Loucy (cell line): ENCODE measurements around the gene SMC4.

Experiments used
- EZH2phosphoT487 ChIP-seq: fragments of 200-600 bp; IDR thresholded peaks from 2 replicates; pipeline ENCODE4 v1.6.1; 2018; ENCODE audit warnings: antibody characterized with exemption, mild to moderate bottlenecking, moderate library complexity, borderline replicate concordance
- TF ChIP-seq, protein P1 (sequence below): fragments of 200-600 bp; sonication (generic); conservative IDR thresholded peaks from 2 replicates; pipeline ENCODE4 v1.5.1; 2014; ENCODE audit warnings: mild to moderate bottlenecking, antibody characterized with exemption, low read length

DNA sequence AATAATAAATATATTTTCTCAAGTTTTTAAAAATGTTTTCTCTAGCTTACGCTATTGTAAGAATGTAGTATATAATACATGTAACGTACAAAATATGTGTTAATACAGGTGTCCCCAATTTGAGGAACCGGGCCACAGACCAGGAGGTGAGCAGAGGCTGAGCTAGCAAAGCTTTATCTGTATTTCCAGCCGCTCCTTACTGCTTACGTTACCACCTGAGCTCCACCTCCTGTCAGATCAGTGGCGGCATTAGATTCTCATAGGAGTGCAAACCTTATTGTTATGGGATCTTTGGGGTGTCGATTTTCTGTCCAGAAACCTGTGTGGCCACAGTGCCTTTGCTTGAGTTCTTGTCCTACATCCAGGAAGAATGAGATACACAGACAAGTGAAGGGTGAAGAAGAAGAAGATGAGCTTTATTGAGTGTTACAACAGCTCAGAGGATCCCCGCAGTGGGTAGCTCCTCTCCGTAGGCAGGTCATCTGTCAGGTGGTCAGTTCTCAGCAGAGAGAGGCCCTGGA, 60.1 kb downstream of the SMC4 start:
- TF ChIP-seq, protein P1, sequence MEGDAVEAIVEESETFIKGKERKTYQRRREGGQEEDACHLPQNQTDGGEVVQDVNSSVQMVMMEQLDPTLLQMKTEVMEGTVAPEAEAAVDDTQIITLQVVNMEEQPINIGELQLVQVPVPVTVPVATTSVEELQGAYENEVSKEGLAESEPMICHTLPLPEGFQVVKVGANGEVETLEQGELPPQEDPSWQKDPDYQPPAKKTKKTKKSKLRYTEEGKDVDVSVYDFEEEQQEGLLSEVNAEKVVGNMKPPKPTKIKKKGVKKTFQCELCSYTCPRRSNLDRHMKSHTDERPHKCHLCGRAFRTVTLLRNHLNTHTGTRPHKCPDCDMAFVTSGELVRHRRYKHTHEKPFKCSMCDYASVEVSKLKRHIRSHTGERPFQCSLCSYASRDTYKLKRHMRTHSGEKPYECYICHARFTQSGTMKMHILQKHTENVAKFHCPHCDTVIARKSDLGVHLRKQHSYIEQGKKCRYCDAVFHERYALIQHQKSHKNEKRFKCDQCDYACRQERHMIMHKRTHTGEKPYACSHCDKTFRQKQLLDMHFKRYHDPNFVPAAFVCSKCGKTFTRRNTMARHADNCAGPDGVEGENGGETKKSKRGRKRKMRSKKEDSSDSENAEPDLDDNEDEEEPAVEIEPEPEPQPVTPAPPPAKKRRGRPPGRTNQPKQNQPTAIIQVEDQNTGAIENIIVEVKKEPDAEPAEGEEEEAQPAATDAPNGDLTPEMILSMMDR, result no peak
- no peak for TF ChIP-seq EZH2phosphoT487
